ENCODE results near the gene ZNF385D. TPM values are rescaled to one million over a fixed set of nuclear protein-coding genes. Genes with fewer than 3 reads are reported as not detected.
A peak's percentile ranks its signal among the peaks of the same experiment; 100 is the strongest.

ZNF385D gene
- total and polyA plus RNA-seq, 7 donors: under 0.01 to 4.3 (median 1.2) TPM

DNA sequence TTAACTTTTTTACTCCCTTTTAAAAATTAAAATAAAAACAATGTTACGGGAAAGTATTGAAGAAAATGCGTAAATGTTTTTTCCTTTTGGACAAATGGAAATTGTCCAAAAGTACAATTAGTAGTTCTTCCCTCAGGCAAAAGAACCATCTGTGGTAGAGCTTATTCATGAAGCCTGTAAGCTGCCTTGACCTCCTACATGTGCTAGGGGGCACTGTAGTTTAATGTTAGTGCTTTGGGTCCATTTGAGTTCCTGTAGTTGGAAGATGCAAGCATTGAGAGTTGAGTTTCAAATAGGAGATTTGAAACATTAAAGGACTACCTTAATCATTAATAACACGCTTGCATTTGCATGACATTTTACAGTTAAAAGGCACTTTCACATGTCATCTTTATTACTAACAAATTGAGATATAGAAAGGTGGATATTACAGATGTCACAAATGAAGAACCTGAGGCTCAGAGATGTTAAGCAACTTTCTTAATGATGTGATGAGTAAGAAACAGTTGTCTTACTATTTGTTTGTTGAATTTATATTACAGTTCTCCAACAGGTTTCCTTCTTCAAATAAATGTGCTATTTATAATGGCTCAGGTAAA lies 1.8 kb upstream of the ZNF385D start:
- H3K4me3 ChIP-seq: no peak overlapping the region
- intact Hi-C loops (cut with DNase I): no loop called here
- H3K27me3 ChIP-seq: peaks cover 0 to 23% (median 0%) of the 10 kb centered on the region in 3 donors
- peaks cover 0 to 14% (median 11%) of the 10 kb centered on the region in 4 donors for H3K4me1 ChIP-seq
- no peak for TF ChIP-seq EP300 (IDR thresholded peaks at IDR 0.05)
- TF ChIP-seq, protein P1, sequence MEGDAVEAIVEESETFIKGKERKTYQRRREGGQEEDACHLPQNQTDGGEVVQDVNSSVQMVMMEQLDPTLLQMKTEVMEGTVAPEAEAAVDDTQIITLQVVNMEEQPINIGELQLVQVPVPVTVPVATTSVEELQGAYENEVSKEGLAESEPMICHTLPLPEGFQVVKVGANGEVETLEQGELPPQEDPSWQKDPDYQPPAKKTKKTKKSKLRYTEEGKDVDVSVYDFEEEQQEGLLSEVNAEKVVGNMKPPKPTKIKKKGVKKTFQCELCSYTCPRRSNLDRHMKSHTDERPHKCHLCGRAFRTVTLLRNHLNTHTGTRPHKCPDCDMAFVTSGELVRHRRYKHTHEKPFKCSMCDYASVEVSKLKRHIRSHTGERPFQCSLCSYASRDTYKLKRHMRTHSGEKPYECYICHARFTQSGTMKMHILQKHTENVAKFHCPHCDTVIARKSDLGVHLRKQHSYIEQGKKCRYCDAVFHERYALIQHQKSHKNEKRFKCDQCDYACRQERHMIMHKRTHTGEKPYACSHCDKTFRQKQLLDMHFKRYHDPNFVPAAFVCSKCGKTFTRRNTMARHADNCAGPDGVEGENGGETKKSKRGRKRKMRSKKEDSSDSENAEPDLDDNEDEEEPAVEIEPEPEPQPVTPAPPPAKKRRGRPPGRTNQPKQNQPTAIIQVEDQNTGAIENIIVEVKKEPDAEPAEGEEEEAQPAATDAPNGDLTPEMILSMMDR (IDR thresholded peaks at IDR 0.05): peak in 1 of 4 experiments; percentile 26
- H3K9me3 ChIP-seq: no peaks in the 10 kb centered on the region
- WGBS, 2 donors: 33 to 41% methylated on average over 3 of the region's 3 CpGs
- no peak for DNase-seq
- H3K27ac ChIP-seq: no peak overlapping the region
- H3K36me3 ChIP-seq: no peaks in the 10 kb centered on the region

GRCh38 chr3:21751886-21752285 lies 876 bp upstream of the ZNF385D start:
- H3K27ac ChIP-seq: peak overlapping the region in 1 of 4 donors; percentile 80
- peaks cover 0 to 26% (median 0%) of the 10 kb centered on the region in 3 donors for H3K27me3 ChIP-seq
- no peak for DNase-seq
- H3K4me3 ChIP-seq: no peak overlapping the region
- H3K9me3 ChIP-seq: no peaks in the 10 kb centered on the region
- H3K36me3 ChIP-seq: no peaks in the 10 kb centered on the region
- intact Hi-C loops (cut with DNase I): no loop called here
- TF ChIP-seq EP300 (IDR thresholded peaks at IDR 0.05) (no peak), POLR2AphosphoS5 (IDR thresholded peaks at IDR 0.05) (no peak), POLR2A (IDR thresholded peaks at IDR 0.05) (no peak)
- TF ChIP-seq, protein P1 (IDR thresholded peaks at IDR 0.05): no peak
- 48 to 61% methylated on average over 6 of the region's 6 CpGs for WGBS, 2 donors
- H3K4me1 ChIP-seq: peaks cover 0 to 14% (median 11%) of the 10 kb centered on the region in 4 donors

DNA sequence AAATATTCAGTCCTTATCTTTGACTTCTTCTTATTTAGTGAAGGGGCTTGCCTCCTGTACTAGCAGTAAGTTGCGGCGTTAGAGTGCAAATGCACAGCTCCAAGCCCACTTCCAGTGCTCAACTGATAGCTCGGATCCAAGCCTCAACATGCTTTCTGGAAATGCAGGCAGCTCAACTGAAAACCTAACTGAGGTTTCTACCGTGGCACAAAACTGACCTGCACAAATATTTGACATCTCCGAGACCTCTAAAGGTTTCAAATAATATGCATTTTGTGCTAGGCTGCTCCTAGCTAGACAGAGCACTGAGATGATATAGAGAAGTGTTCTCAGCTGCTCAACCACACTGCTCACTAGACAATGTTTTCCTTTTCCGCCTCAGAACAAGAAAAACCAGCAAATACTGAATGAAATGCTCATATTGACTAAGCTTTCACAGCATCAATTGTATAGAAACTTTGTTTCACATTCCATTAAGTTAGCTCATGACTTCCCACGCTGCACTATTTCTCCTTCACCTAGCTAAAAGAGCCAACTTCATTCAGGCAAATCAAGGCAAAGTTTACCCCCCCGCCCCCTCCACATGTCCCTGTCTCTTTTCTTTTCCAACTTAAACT lies 822 bp downstream of the ZNF385D start:
- Histone ChIP-seq H3K36me3 (no peaks in the 10 kb centered on the region), H3K4me1 (peaks cover 0 to 14% (median 11%) of the 10 kb centered on the region in 4 donors), H3K4me3 (peak overlapping the region; percentile 3 to 40 (median 34)), H3K27me3 (peaks cover 0 to 32% (median 0%) of the 10 kb centered on the region in 3 donors), H3K27ac (peak overlapping the region; percentile 6 to 80 (median 34)), H3K9me3 (no peaks in the 10 kb centered on the region)
- DNase-seq: no peak
- intact Hi-C loops (cut with DNase I): no loop called here
- TF ChIP-seq, protein P1 (IDR thresholded peaks at IDR 0.05): no peak
- no peak for TF ChIP-seq POLR2A (IDR thresholded peaks at IDR 0.05)
- no peak for TF ChIP-seq EP300 (IDR thresholded peaks at IDR 0.05)
- TF ChIP-seq POLR2AphosphoS5 (IDR thresholded peaks at IDR 0.05): no peak
- WGBS, 2 donors: 37 to 38% methylated on average over 8 of the region's 8 CpGs

GRCh38 chr3:21747966-21748555 lies 2.9 kb downstream of the ZNF385D start:
- Histone ChIP-seq H3K36me3 (no peaks in the 10 kb centered on the region), H3K4me3 (peak overlapping the region in 1 of 4 donors; percentile 18), H3K4me1 (peaks cover 0 to 14% (median 11%) of the 10 kb centered on the region in 4 donors), H3K27ac (peak overlapping the region in 2 of 4 donors; percentile 10 to 80), H3K9me3 (no peaks in the 10 kb centered on the region), H3K27me3 (peaks cover 0 to 40% (median 0%) of the 10 kb centered on the region in 3 donors)
- WGBS, 2 donors: 80% methylated on average over 5 of the region's 5 CpGs
- DNase-seq: no peak
- intact Hi-C loops (cut with DNase I): no loop called here
- no peak for TF ChIP-seq POLR2A (IDR thresholded peaks at IDR 0.05)
- TF ChIP-seq, protein P1 (IDR thresholded peaks at IDR 0.05): no peak
- TF ChIP-seq POLR2AphosphoS5 (IDR thresholded peaks at IDR 0.05): no peak
- no peak for TF ChIP-seq EP300 (IDR thresholded peaks at IDR 0.05)
